NCI-H460 (cell line): ENCODE data around the gene ANO8. TPM values are rescaled to one million over a fixed set of nuclear protein-coding genes. Genes with fewer than 3 reads are reported as not detected.
"Not testable (repeated sequence)": the region's sequence is repeated elsewhere in the genome, so short reads cannot be mapped to it uniquely, and the experiment has no call there.

Source experiments
- DNase-seq: peaks from one replicate; pipeline ENCODE4 v3.0.0-alpha.2; 2016; ENCODE audit warnings: low read depth; ENCODE audit errors: extremely low read depth
- total RNA-seq: library from RNA; depleted of rRNA; stranded (reverse); fragments of >200 nt; shearing (Covaris generic); gene quantifications from 2 replicates; pipeline ENCODE4 v1.2.3, GENCODE V29; 2014; rRNA removed

Gene ANO8
- total RNA-seq, 1 experiment from 2014 or later: 4.5 TPM

DNA sequence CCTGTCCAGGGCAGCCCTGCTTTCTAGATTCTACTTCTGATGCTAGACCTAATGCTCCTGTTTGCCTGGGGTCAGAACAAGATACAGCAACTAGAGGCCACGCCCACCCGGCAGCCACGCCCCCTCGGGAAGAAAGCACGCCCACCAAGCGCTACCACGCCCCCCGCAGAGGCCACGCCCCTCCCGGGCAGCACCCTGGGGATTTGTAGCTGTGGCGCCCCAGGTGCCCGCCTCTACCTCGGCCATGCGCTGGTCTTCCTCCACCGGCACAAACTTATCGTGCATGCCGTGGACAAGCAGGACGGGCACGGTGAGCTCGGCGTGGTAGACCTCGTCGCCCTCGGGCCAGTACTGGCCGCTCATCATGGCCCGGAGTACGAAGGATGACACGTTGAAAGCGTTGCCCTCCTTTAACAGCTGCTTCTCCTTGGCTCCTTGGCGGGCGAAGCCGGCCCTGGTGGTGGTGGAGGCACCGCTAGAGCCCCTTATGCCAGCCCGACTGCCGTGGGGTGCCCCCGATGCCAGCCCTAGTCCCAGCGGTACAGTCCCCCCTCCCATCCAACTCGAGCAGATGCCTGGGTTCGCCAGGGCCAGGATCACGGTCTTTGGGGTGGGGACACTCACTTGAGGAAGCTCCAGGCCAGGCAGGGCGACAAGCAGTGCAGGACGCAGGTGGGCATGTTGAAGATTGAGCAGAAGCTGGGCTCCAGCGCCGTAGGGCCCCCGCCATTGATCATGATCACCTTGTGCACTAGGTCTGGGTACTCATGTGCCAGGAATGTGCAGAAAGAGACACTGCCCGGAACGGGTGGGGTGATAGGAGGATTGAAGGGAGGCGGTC, 40.4 kb downstream of the ANO8 start:
- DNase-seq: peak; percentile 37

DNA sequence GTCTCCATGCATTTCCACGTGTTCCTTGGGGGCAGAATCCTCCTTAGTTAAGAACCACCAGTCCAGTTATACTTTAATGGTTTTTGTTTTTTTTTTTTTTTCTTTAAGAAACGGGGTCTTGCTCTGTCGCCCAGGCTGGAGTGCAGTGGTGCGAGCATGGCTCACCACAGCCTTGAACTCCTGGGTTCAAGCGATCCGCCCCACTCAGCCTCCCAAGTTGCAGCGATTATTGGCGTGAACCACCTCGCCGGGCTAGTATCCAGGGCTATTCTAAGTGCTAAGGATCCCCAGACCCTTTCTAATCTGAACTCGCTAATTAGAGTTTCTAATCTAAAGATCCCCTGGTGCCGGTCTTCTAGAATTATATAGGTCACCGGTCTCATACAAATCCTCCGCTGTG, 41.0 kb downstream of the ANO8 start:
- DNase-seq: no peak

DNA sequence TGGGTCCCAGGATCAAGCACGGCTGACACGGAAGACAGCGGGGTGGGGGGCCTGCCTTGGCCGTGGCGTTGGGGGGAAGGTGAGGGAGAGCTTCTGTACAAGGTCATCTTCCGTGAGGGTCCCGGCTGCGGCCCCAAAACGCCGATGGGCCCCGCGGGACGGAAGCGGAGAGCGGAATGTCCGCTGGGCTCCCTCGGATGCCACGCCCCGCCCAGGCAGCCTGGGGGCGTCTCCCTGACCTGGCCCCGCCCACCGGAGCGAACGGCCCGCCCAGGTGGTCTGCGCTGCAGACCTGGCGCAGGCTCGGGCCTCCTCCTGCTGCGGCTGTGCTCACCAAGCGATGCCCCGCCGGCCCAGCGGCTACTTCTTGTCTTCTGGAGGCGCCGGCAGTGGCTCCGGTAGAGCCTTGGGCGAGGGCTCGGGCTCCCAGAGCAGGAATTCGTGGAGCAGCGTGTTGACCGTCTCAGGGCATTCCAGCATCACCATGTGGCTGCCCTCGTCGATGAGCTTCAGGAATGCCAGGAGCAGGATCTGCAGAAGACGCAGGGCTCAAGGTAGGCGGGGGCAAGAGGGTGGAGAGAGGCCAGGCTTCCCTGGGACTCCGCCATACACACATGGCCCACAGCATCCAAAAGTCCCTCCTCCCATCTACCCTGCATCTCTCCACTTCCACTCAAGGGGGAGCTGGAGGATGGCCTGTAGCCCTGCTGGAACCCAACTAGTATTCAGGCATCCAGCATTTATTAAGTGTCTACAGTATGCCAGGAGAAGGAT, 42.2 kb downstream of the ANO8 start:
- peak; percentile 86 for DNase-seq

DNA sequence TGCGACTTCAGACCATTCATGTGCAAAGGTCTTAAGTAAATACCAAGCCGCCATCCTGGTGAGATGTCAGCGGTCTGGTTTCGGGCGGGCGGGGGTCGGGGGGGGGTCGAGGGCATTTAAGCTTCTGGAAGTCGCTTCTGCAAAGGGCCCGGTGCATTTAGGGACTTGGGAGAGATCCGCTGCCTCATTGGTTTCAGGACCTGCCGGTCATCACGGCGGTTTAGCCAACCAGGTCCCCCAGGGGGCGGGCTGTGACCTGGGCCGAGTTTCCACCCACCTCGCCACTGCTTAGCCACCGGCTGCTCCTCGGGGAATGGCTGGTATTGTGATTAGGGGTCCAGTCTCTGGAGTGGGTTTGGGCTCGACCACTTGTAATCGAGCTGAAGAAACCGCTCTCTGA, 45.2 kb downstream of the ANO8 start:
- peak; percentile 36 for DNase-seq

DNA sequence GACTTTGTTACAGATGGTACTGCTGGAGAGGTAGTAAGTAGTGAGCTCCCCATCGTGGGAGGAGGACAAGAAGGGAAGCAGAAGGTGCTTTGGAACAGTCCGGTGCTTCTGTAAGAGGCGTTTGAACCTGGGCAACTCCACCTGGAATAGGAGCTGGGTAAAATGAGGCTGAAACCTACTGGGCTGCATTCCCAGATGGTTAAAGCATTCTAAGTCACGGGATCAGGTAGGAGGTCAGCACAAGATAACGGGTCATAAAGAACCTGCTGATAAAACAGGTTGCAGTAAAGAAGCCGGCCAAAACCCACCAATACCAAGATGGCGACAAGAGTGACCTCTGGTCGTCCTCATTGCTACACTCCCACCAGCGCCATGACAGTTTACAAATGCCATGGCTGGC, 47.9 kb downstream of the ANO8 start:
- no peak for DNase-seq

DNA sequence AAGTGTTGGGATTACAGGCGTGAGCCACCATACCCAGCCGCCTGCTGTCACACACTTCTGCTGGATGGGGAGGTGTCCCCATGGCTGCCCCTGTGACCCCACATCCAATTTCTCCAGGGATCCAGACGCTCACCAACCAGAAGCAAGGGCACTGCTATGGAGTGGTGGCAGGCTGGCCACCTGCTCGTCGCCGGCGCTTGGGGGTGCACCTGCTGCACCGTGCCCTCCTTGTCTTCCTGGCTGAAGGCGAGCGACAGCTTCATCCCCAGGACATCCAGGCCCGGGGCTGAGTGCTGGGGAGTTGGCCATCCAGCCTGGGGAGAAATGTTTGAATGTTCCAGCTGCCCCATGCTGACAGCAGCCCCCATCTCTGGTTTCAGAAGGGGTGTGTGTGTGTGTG, 48.4 kb downstream of the ANO8 start:
- no peak for DNase-seq

DNA sequence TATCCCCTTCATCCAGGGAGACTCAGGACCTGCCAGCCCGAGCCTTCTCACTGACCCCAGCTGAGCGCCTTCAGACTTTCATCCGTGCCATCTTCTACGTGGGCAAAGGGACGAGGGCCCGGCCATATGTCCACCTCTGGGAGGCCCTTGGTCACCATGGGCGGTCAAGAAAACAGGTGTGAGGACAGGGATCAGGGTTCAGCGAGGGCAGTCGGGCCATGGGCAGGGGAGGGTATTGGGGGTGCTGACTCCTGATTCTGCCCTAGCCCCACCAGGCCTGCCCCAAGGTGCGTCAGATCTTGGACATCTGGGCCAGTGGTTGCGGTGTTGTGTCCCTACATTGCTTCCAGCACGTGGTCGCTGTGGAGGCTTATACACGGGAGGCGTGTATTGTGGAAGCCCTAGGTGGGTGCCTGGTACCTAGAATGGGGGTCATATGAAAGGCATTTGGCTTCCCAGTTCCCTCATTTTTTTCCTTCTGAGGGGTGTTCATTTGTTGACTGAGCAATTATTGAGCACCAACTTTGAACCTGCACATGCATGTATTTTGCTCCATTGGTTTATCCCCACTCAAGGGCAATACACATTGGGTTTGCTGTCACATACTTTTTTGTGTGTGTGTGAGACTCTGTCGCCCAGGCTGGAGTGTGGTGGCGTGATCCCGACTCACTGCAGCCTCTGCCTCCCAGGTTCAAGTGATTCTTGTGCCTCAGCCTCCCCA, 49.1 kb downstream of the ANO8 start:
- DNase-seq: no peak

DNA sequence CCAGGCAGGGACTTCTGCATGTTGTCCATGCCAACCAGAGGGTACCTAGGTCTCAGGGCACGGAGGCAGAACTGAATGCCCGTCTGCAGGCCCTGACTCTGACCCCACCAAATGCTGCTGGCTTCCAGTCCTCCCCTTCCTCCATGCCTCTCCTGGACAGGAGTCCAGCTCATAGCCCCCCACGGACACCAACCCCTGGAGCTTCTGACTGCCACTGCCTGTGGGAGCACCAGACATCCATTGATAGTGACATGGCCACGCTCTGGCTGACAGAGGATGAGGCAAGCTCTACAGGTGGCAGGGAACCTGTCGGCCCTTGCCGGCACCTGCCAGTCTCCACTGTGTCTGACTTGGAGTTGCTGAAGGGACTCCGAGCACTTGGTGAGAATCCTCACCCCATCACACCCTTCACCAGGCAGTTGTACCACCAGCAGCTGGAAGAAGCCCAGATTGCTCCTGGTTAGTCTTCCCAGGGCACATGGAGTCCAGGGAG, 51.1 kb downstream of the ANO8 start:
- no peak for DNase-seq

DNA sequence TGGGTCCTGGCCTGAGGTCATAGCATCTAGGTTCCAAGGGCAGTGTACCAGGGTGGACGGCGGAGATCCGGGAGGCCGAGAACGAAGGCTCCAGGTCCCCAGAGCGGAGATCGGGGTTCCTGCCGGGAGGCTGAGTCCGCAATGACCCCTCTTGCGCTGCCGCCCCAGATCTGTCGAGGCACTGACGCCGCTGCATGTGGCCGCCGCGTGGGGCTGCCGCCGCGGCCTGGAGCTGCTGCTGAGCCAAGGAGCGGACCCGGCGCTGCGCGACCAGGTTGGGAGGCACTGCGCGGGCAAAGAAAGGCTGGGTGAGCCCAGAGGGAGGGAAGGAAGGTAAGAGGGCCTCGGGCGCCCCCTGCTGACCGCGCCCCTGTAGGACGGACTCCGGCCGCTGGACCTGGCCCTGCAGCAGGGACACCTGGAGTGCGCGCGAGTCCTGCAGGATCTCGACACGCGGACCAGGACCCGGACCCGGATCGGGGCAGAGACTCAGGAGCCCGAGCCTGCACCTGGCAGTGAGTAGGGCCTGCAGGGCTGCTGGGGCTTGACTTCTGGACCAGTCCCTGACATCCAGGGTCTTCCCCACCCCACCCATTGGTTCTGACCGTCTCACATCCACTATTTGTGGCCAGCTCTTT, 52.0 kb downstream of the ANO8 start:
- DNase-seq: peak; percentile 68

DNA sequence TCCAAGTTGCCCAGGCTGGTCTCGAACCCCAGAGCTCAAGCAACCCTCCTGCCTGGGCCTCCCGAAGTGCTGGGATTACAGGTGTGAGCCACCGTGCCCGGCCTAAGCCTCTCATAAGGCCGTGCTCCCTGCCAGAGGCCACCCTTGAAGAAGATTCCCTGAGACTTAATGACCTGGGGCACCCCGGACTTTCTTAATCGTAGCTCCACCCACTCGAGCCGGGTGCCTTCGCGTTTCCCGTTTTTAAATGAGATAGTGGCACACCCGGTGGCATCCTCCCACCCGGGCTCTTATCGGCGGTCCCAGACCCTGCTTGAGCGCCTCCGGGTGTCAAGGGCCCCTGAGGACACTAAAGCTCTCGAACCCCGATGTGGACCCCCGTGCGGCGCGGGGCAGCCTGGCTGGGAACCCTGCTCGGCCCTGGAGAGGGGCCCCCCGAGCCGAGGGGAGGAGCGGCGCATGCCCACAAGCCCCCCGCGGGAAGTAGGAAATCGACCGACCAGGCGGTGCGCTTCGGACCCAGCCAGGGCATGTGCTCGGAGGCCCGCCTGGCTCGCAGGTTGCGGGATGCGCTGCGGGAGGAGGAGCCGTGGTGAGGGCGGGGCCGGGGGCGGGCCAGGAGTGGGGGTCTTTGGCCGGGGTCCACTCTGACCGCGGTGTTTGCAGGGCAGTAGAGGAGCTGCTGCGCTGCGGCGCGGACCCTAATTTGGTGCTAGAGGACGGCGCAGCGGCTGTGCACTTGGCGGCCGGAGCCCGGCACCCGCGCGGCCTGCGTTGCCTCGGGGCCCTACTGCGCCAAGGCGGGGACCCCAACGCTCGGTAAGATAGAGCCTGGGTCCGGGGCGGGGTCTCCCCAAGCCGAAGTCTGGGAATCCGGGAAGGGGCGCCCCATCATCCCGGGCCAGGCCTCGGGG, 53.0 kb downstream of the ANO8 start, which contains the start of gene ANKLE1:
TSS of gene ANKLE1 (plus strand) at position 511 of the 914 bp plus-strand sequence. CDS start at position 531, 20 bp downstream.
- DNase-seq: no peak

DNA sequence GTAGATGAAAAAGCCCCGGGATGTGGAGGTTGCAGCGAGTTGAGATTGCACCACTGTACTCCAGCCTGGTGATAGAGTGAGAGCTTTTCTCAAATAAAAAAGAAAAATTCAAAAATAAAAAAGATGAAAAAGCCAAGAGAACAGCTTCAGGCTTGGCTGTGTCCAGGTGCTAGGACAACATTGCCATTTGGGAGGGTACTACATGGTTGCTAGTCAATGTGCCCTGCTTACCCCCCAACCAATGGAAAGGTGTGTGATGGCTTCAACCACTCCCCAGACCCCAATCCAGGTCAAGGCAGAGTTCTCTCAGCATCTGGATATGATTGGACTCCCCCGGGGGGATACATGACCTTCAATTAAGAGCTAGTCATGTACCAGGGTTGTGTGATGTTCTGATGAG, 55.2 kb downstream of the ANO8 start:
- no peak for DNase-seq

DNA sequence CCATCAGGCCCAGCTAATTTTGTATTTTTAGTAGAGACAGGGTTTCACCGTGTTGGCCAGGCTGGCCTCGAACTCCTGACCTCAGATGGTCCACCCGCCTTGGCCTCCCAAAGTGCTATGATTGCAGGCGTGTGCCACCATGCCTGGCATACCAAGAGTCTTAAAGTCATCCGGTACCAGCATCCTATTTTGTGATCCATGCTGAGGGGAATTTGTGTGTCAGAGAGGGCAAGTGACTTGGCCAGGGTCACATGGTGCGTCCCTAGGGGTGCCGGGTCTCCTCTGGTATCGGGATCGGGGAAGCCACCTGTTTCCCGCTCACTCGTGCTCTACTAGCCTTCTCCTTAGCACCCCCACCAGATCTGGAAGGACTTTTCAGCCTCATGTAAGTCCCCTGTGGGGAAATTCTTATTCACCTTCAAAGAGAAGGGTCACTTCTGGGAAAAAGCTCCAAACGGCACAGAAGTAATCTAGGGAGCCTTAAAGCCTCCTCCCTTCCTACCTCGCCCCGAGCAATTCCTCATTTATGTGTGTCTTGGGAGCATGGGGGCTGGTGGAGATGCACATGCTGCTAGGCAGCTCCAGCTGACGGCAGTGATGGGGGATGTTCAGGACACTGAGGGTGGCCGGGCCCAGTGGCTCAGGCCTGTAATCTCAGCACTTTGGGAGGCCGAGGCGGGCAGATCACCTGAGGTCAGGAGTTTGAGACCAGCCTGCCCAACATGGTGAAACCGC, 59.0 kb downstream of the ANO8 start:
- no peak for DNase-seq

DNA sequence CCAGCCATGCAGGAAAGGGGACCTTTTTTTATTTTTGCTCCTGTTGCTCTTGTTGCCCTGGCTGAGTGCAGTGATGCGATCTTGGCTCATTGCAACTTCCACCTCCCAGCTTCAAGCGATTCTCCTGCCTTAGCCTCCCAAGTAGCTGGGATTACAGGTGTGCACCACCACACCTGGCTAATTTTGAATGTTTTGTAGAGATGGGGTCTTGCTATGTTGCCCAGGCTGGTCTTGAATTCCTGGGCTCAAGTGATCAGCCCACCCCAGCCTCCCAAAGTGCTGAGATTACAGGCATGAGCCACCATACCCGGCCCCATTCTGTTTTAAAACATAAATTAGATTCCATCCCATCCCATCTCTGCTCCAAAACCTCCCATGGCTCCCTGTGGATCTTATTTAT, 59.8 kb downstream of the ANO8 start:
- not testable (repeated sequence) for DNase-seq

Other genes starting within 250 kb of the ANO8 start
- 25.1 and 28.9 TPM in 2 replicates for gene USE1, start 119.5 kb downstream of the ANO8 start, total RNA-seq
- gene OCEL1, start 108.6 kb downstream of the ANO8 start, total RNA-seq: 3.7 and 3.8 TPM in 2 replicates
- gene NR2F6, start 88.9 kb downstream of the ANO8 start, total RNA-seq: 38.1 and 46.6 TPM in 2 replicates
- not detected in 2 replicates for gene USHBP1, start 70.1 kb downstream of the ANO8 start, total RNA-seq
- 71.1 and 74.3 TPM in 2 replicates for gene BABAM1, start 67.4 kb downstream of the ANO8 start, total RNA-seq
- 1.2 and 1.5 TPM in 2 replicates for gene ANKLE1, start 53.0 kb downstream of the ANO8 start, total RNA-seq
- gene ABHD8, start 31.4 kb downstream of the ANO8 start, total RNA-seq: 1.3 and 1.4 TPM in 2 replicates
- 55.1 and 60.1 TPM in 2 replicates for gene MRPL34, start 29.0 kb downstream of the ANO8 start, total RNA-seq
- gene DDA1, start 25.3 kb downstream of the ANO8 start, total RNA-seq: 15.1 and 15.3 TPM in 2 replicates
- gene GTPBP3, start 2.7 kb upstream of the ANO8 start, total RNA-seq: 19.8 and 21.9 TPM in 2 replicates
- not detected in 2 replicates for gene PLVAP, start 42.5 kb upstream of the ANO8 start, total RNA-seq
- not detected in 2 replicates for gene CCDC194, start 59.3 kb upstream of the ANO8 start, total RNA-seq
- 0.52 TPM in 1 of 2 replicates, not detected in the other for gene BST2, start 70.8 kb upstream of the ANO8 start, total RNA-seq
- 54.7 and 74.6 TPM in 2 replicates for gene MVB12A, start 85.2 kb upstream of the ANO8 start, total RNA-seq
- gene TMEM221, start 113.8 kb upstream of the ANO8 start, total RNA-seq: 0.10 TPM in 1 of 2 replicates, not detected in the other
- not detected in 2 replicates for gene NXNL1, start 126.1 kb upstream of the ANO8 start, total RNA-seq
- 5.9 and 8.1 TPM in 2 replicates for gene SLC27A1, start 135.7 kb upstream of the ANO8 start, total RNA-seq
- gene PGLS, start 176.8 kb upstream of the ANO8 start, total RNA-seq: 46.0 and 60.8 TPM in 2 replicates
- gene COLGALT1, start 220.8 kb upstream of the ANO8 start, total RNA-seq: 38.8 and 41.4 TPM in 2 replicates